Measurements from ENCODE around the gene PIGU. TPM values are rescaled to one million over a fixed set of nuclear protein-coding genes. Genes with fewer than 3 reads are reported as not detected.

PIGU gene
- total RNA-seq, 4 donors from 2014 or later = 20.6 to 31.5 (median 27.7) TPM

DNA sequence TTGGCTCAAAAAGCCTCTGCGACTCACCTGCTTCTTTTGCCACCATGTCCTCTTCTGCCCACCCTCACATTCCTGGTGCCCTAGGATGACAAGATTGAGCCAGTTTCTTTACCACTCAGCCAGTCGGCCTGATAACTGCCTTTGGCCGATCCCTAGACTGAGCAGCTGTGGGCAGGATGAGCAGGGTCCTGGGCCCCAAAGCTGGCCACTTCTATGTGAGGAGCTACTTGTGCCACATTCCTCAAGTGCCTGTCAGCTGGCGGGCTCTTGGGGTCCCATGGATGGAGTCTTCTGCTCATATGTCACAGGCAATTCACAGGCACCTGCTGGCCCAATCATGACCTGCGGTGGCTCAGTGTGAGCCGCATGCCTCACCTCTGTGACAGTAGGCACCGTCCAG lies 144.1 kb downstream of the PIGU start:
- H3K27ac ChIP-seq = peak overlapping the region; percentile 59 to 90 (median 79)
- DNase-seq (ENCODE audit: low spot score in 2 of 2) = no peak
- H3K4me3 ChIP-seq = no peak overlapping the region
- WGBS, 2 donors = 73 to 82% methylated on average over 7 of the region's 7 CpGs
- H3K36me3 ChIP-seq = peaks cover 2 to 88% (median 9%) of the 10 kb centered on the region in 3 donors
- TF ChIP-seq EP300 (IDR thresholded peaks at IDR 0.05) = no peak
- TF ChIP-seq POLR2A (IDR thresholded peaks at IDR 0.05) = no peak
- TF ChIP-seq, protein P1, sequence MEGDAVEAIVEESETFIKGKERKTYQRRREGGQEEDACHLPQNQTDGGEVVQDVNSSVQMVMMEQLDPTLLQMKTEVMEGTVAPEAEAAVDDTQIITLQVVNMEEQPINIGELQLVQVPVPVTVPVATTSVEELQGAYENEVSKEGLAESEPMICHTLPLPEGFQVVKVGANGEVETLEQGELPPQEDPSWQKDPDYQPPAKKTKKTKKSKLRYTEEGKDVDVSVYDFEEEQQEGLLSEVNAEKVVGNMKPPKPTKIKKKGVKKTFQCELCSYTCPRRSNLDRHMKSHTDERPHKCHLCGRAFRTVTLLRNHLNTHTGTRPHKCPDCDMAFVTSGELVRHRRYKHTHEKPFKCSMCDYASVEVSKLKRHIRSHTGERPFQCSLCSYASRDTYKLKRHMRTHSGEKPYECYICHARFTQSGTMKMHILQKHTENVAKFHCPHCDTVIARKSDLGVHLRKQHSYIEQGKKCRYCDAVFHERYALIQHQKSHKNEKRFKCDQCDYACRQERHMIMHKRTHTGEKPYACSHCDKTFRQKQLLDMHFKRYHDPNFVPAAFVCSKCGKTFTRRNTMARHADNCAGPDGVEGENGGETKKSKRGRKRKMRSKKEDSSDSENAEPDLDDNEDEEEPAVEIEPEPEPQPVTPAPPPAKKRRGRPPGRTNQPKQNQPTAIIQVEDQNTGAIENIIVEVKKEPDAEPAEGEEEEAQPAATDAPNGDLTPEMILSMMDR (IDR thresholded peaks at IDR 0.05) = no peak
- peaks cover 0 to 52% (median 24%) of the 10 kb centered on the region in 4 donors for H3K4me1 ChIP-seq
- no peaks in the 10 kb centered on the region for H3K9me3 ChIP-seq
- no peaks in the 10 kb centered on the region for H3K27me3 ChIP-seq

DNA sequence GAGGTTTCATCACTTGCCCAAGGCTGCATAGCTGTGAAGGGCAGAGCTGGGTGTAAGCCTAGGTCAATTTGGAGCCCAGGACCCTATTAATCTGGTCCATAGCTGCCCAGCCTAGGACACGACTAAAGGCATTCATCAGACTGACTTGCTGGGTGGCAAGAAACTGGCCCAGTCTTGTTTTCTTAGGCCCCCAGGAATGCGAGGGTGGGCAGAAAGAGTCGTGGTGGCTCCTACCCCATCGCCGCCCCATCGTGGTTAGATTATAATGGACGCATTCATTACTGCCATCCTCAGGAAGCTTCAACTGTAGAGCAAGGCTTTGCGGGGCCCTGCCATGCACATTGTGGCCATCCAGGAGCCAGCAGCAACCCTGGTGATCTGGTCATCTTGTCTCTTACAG lies 144.6 kb downstream of the PIGU start:
- TF ChIP-seq EP300 (IDR thresholded peaks at IDR 0.05) (peak in 1 of 2 donors; percentile 65), POLR2A (IDR thresholded peaks at IDR 0.05) (peak in 1 of 2 donors; percentile 39)
- TF ChIP-seq, protein P1 (IDR thresholded peaks at IDR 0.05) = no peak
- Histone ChIP-seq H3K27ac (peak overlapping the region; percentile 59 to 90 (median 79)), H3K4me1 (peaks cover 0 to 57% (median 26%) of the 10 kb centered on the region in 4 donors), H3K9me3 (no peaks in the 10 kb centered on the region), H3K27me3 (no peaks in the 10 kb centered on the region), H3K4me3 (no peak overlapping the region), H3K36me3 (peaks cover 2 to 88% (median 10%) of the 10 kb centered on the region in 3 donors)
- 19 to 47% methylated on average over 8 of the region's 8 CpGs for WGBS, 2 donors
- DNase-seq (ENCODE audit: low spot score in 2 of 2) = no peak

DNA sequence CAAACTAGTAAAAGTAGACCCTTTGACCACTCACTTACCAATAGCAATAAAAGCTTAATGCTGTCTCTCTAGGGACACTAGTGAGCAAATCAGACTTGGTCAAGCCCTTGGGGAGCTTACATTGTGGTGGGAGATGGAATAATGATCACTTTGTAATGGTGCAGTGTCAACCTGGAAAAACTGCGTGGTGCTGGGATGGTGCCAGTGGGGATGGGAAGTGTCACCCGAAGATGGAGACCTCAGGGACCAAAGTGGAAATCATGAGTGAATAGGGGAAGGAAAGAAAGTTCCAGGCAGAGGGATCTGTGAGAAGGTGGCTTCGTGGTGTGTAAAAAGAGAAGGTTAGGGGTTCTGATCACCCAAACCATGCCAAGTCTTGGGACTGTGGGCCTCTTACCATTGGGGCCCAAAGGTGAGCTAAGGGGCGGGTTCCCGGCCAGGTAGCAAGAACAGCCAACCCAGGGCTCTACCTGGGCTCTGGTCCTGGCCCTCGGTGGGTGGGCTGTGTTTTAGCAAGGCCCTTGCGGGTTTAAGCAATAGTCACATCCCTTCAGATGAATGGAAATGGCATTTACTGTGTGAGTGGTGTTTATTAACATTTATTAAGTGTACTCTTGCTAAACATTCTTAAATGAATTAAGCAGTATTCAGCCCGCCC lies 145.2 kb downstream of the PIGU start:
- DNase-seq (ENCODE audit: low spot score in 2 of 2) = no peak
- peaks cover 2 to 88% (median 14%) of the 10 kb centered on the region in 3 donors for H3K36me3 ChIP-seq

DNA sequence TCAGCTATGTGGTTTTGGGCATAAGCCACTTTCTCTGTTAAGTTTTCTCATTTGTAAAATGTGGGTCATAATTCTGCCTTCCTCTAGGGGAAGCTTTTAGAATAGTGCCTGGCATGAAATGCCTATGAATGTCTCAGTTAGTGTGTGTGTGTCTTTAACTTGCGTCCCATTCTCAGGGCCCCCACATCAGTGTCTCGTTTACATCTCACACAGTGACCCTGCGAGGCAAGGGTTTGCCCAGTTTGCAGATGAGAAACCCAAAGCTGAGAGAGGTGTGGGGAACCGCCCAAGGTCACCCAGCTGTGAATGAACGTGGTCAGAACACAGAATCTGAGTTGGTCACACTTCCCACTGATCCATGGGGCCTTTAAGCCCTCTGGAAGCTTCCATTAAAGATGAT lies 146.6 kb downstream of the PIGU start:
- Histone ChIP-seq H3K27ac (peak overlapping the region; percentile 59 to 90 (median 79)), H3K4me1 (peaks cover 0 to 76% (median 42%) of the 10 kb centered on the region in 4 donors), H3K36me3 (peaks cover 2 to 77% (median 5%) of the 10 kb centered on the region in 3 donors), H3K27me3 (no peaks in the 10 kb centered on the region), H3K9me3 (no peaks in the 10 kb centered on the region), H3K4me3 (no peak overlapping the region)
- TF ChIP-seq POLR2A (IDR thresholded peaks at IDR 0.05) = no peak
- TF ChIP-seq, protein P1 (IDR thresholded peaks at IDR 0.05) = no peak
- 67 to 71% methylated on average over 5 of the region's 5 CpGs for WGBS, 2 donors
- no peak for DNase-seq (ENCODE audit: low spot score in 2 of 2)

More for the DNA sequence above, 145.2 kb downstream of the PIGU start:
- Histone ChIP-seq H3K27me3 (no peaks in the 10 kb centered on the region), H3K27ac (peak overlapping the region; percentile 59 to 90 (median 79)), H3K4me1 (peaks cover 0 to 62% (median 30%) of the 10 kb centered on the region in 4 donors), H3K4me3 (no peak overlapping the region), H3K9me3 (no peaks in the 10 kb centered on the region)
- WGBS, 2 donors = 67 to 75% methylated on average over 8 of the region's 8 CpGs
- TF ChIP-seq EP300 (IDR thresholded peaks at IDR 0.05) (no peak), POLR2A (IDR thresholded peaks at IDR 0.05) (no peak)
- TF ChIP-seq, protein P1 (IDR thresholded peaks at IDR 0.05) = no peak

DNA sequence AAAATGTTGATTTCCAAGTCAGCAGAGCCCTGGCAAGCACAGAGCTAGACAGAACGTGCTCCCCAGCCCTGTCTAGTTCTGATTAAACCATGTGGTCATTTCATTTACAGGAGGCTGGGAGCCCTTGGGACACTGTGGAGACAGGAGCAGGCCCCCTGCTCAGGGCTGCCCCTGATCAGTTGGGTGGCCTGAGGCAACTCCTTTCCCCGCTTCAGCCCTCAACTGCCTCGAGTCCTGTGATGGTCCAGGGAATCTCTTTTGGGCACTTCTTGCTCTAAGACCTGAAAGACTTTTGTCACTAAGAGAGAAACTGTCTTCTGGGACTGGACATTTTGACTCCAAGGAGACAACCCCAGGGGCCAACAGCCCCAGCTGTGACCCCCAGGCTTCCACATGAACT lies 147.2 kb downstream of the PIGU start:
- Histone ChIP-seq H3K36me3 (peaks cover 0 to 71% (median 5%) of the 10 kb centered on the region in 3 donors), H3K27ac (peak overlapping the region; percentile 59 to 90 (median 79))

More for the DNA sequence above, 147.2 kb downstream of the PIGU start:
- WGBS, 2 donors = 57 to 58% methylated on average over 3 of the region's 3 CpGs
- H3K27me3 ChIP-seq = no peaks in the 10 kb centered on the region
- TF ChIP-seq EP300 (IDR thresholded peaks at IDR 0.05) (no peak), POLR2A (IDR thresholded peaks at IDR 0.05) (no peak)
- TF ChIP-seq, protein P1 (IDR thresholded peaks at IDR 0.05) = no peak
- H3K9me3 ChIP-seq = no peaks in the 10 kb centered on the region
- no peak for DNase-seq (ENCODE audit: low spot score in 2 of 2)
- H3K4me1 ChIP-seq = peaks cover 0 to 82% (median 45%) of the 10 kb centered on the region in 4 donors
- H3K4me3 ChIP-seq = no peak overlapping the region
